GM12875 (cell line): ENCODE data around the gene IRX6.

Experiments
- H3K4me3 ChIP-seq: one replicate; pipeline ENCODE4 v1.5.1; 2011; ENCODE audit warnings: low read depth, low read length, control low read depth
- TF ChIP-seq, protein P1 (sequence below): IDR thresholded peaks from 2 replicates; pipeline ENCODE4 v1.5.1; 2011; ENCODE audit warnings: low read depth, mild to moderate bottlenecking, control low read depth, inconsistent platforms, low read length, moderate library complexity, borderline replicate concordance; ENCODE audit not compliant: insufficient read depth

The IRX6 gene

GRCh38 chr16:55323637-55324271 is at the start of gene IRX6:
Gene IRX6, plus strand, starts transcription at chr16:55324203. Its CDS starts 889 bp downstream, at chr16:55325092.
- H3K4me3 ChIP-seq, result no peak within 1 kb of the TSS
- TF ChIP-seq, protein P1, sequence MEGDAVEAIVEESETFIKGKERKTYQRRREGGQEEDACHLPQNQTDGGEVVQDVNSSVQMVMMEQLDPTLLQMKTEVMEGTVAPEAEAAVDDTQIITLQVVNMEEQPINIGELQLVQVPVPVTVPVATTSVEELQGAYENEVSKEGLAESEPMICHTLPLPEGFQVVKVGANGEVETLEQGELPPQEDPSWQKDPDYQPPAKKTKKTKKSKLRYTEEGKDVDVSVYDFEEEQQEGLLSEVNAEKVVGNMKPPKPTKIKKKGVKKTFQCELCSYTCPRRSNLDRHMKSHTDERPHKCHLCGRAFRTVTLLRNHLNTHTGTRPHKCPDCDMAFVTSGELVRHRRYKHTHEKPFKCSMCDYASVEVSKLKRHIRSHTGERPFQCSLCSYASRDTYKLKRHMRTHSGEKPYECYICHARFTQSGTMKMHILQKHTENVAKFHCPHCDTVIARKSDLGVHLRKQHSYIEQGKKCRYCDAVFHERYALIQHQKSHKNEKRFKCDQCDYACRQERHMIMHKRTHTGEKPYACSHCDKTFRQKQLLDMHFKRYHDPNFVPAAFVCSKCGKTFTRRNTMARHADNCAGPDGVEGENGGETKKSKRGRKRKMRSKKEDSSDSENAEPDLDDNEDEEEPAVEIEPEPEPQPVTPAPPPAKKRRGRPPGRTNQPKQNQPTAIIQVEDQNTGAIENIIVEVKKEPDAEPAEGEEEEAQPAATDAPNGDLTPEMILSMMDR, result peak; percentile 30; the same call in 1 of the 2 replicates

GRCh38 chr16:55274391-55274790 is 49.6 kb upstream of the IRX6 start:
- TF ChIP-seq, protein P1, result no peak
- no peak overlapping the region for H3K4me3 ChIP-seq

- TF ChIP-seq, protein P1, result no peak
- no peak overlapping the region for H3K4me3 ChIP-seq
Measured at GRCh38 chr16:55275167-55275566, 48.8 kb upstream of the IRX6 start.

DNA sequence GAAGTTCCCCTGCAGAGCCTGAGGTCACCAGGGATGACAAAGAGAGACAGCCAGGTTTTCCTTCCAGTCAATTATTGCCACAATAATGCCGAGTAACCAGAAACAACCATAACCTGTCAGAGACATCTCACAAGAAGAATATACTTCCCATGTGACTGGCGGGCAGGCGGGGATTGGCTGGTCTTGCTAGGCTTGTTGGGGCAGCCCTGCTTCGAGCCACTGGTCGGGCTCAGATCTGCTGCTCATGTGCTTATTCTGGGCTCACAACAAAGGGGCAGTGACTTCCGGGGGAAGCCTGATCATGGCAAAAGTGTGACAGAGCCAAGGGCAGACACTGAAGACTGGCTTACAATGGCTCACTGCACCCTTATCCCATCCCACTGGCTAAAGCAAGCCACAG is 48.1 kb upstream of the IRX6 start:
- TF ChIP-seq, protein P1, result no peak

DNA sequence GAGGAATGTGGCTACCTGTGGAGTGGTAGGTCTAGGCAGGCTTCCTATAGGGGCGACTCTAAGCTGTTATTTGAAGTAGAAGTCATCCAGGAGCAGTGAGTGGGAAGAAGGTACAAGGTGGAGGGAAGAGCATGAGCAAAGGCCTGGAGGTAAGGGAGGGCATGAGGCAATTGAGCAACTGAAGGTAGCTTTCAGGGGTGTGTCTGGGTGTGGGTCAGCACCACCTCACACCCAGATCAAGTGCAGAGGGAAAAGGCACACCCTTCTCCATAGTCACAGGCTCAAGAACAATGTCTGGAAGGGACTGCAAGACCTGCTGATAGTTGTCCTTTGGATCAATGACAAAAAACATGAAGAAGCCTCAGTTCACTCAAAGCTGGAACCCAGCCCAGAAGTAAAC is 46.5 kb upstream of the IRX6 start:
- no peak overlapping the region for H3K4me3 ChIP-seq
- TF ChIP-seq, protein P1, result no peak

More for the DNA sequence above, 48.1 kb upstream of the IRX6 start:
- H3K4me3 ChIP-seq, result no peak overlapping the region

DNA sequence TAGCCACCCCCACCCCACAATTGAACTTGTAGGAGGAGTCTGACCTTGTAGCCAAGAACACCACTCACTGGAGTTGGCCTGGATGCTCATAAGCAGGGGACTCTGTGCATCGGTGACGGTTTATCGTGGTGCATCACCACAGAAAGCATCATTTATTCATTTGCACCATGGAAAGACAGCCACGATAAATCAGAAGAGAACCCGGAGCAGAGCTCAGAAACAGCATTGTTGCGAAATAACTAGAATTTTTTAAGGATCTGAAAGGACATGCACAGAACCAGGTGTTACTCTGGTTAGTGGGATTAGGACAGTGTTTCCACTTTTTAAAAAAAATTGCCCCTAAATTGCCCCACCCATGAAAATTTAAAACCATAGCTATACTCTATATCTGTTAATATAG is 44.4 kb upstream of the IRX6 start:
- no peak overlapping the region for H3K4me3 ChIP-seq
- TF ChIP-seq, protein P1, result no peak

DNA sequence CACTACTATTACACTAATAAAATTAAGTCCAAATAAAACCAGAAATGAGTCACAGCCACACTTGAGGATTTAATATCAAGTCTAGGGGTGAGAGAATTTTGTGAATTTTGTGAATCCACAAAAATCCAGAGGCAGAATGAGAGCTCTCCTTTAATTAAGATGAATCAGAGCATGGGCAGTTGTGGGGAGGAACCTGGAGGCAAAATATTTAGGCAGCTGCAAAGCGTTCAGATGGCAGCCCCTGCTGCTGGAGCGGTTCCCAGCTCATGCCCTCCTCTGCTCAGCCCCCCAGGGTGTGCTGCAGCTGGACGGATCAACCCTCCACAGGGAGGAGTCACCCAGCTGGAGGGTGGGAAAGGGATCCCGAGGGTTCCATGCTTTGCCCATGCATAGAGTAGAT is 43.4 kb upstream of the IRX6 start:
- TF ChIP-seq, protein P1, result no peak
- H3K4me3 ChIP-seq, result no peak overlapping the region
